Ascending aorta (tissue), 2 donors: ENCODE measurements around the gene TUT7. TPM values are rescaled to one million over a fixed set of nuclear protein-coding genes. Genes with fewer than 3 reads are reported as not detected.

Experiments
- DNase-seq, 2 donors: peaks; one replicate each; pipeline ENCODE4 v3.0.0-alpha.2; 2019; ENCODE audit warnings: low spot score in 2 of 2
- H3K27ac ChIP-seq, 2 donors: fragments of 200-600 bp; sonication (generic); one replicate each; pipeline ENCODE4 v1.5.1; 2016 to 2017; ENCODE audit warnings: mild to moderate bottlenecking in 1 of 2
- H3K27me3 ChIP-seq: fragments of 200-600 bp; sonication (generic); one replicate; pipeline ENCODE4 v1.5.1; 2017
- H3K36me3 ChIP-seq, 2 donors: fragments of 200-600 bp; sonication (generic); one replicate each; pipeline ENCODE4 v1.5.1; 2016
- H3K4me1 ChIP-seq, 2 donors: fragments of 200-600 bp; sonication (generic); one replicate each; pipeline ENCODE4 v1.5.1; 2016 to 2017; ENCODE audit warnings: mild to moderate bottlenecking in 1 of 2
- H3K4me3 ChIP-seq, 2 donors: fragments of 200-600 bp; sonication (generic); one replicate each; pipeline ENCODE4 v1.5.1; 2016 to 2017; ENCODE audit warnings: mild to moderate bottlenecking in 1 of 2
- H3K9me3 ChIP-seq, 2 donors: fragments of 200-600 bp; sonication (generic); one replicate each; pipeline ENCODE4 v1.5.1; 2016
- CTCF ChIP-seq, 3 experiments: fragments of 200-600 bp in 2 of 3; fragments of 450-650 bp in 1 of 3; sonication (generic) in 2 of 3; IDR thresholded peaks; one replicate each; pipeline ENCODE4 v1.5.1; 2016 to 2019; ENCODE audit warnings: antibody characterized with exemption in 3 of 3, mild to moderate bottlenecking in 1 of 3, moderate library complexity in 1 of 3
- intact Hi-C: fragments of 100-400 bp; cut with DNase I; formaldehyde crosslinking; loops from one replicate; pipeline ENCODE4 v1.15.1; 2023
- total RNA-seq: library from RNA; depleted of rRNA; stranded (reverse); fragments of >200 nt; gene quantifications from one replicate; pipeline ENCODE4 v1.1.0, GENCODE V29; 2016

The TUT7 gene
- total RNA-seq, 1 donor from 2014 or later = 12.9 TPM

GRCh38 chr9:86352440-86353077, 1.7 kb downstream of the TUT7 start:
- intact Hi-C loops = loop anchor here (5.0 to 10.0 kb wide), 4 partner anchors 410 to 1372 kb away; partner anchors contain the start of genes AGTPBP1, CTSL, GAS1 and NAA35
- no peaks in the 10 kb centered on the region for H3K9me3 ChIP-seq
- no peaks in the 10 kb centered on the region for H3K27me3 ChIP-seq
- peak overlapping the region in 1 of 2 donors; percentile 7 for H3K27ac ChIP-seq
- H3K4me3 ChIP-seq = peak overlapping the region; percentile 24 to 99
- peaks cover 3 to 16% of the 10 kb centered on the region in 2 donors for H3K4me1 ChIP-seq
- TF ChIP-seq CTCF (IDR thresholded peaks at IDR 0.05) = no peak
- DNase-seq = no peak
- H3K36me3 ChIP-seq = peaks cover 0 to 10% of the 10 kb centered on the region in 2 donors

DNA sequence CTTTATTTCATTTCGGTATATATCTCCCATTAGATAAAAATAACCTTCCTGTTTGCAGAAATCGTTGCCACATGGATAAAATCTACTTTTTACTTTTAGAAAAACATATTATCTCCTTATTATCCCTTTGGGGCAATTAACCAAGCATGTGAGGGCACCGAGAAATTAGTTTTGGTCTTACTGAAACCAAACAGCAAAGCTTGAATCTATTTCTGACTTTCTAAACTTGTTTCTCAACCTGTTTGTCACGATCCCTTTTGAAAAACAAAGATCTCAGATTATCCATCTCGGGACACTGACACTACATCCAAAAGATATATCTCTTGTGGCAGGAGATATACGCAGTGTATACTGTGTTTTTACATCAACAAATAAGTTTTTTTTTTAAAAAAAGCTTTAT, 2.3 kb downstream of the TUT7 start:
- Histone ChIP-seq H3K4me1 (peaks cover 3 to 16% of the 10 kb centered on the region in 2 donors), H3K9me3 (no peaks in the 10 kb centered on the region), H3K27ac (peak overlapping the region in 1 of 2 donors; percentile 7), H3K4me3 (peak overlapping the region; percentile 24 to 99), H3K36me3 (peaks cover 0 to 10% of the 10 kb centered on the region in 2 donors), H3K27me3 (no peaks in the 10 kb centered on the region)
- TF ChIP-seq CTCF (IDR thresholded peaks at IDR 0.05) = no peak
- DNase-seq = no peak
- intact Hi-C loops = loop anchor here (5.0 to 10.0 kb wide), 4 partner anchors 410 to 1373 kb away; partner anchors contain the start of genes AGTPBP1, CTSL, GAS1 and NAA35

DNA sequence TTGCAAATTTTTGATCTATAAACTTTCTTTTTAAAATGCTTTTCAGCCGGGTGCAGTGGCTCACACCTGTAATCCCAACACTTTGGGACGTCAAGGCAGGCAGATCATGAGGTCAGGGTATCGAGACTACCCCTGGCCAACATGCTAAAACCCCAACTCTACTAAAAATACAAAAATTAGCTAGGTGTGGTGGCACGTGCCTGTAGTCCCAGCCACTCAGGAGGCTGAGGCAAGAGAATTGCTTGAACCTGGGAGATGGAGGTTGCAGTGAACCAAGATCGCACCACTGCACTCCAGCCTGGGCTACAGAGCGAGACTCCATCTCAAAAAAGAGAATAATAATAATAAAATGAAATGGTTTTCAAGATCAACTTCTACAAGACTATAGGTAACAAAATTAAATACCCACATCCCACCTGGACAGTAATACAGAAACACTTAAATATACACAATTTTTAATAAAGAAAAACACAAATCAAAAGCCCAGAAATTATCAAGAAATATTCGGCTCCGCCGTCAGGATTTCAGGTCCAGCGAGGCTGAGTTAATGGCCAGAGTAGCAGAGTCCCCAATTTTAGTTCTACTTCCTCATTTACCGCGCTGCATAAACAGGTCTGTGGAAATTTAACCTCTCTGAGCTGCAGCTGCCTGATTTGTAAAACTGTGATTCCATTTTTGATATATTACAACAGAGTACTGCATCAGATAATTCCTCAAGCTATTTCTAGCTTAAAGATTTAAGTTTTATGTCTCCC, 4.0 kb downstream of the TUT7 start:
- intact Hi-C loops = loop anchor here (5.0 to 10.0 kb wide), 4 partner anchors 408 to 1375 kb away; partner anchors contain the start of genes AGTPBP1, CTSL, GAS1 and NAA35
- Histone ChIP-seq H3K27me3 (no peaks in the 10 kb centered on the region), H3K36me3 (peaks cover 7 to 21% of the 10 kb centered on the region in 2 donors), H3K9me3 (no peaks in the 10 kb centered on the region), H3K4me1 (peaks cover 3 to 16% of the 10 kb centered on the region in 2 donors), H3K4me3 (peak overlapping the region; percentile 31 to 99), H3K27ac (no peak overlapping the region)
- no peak for TF ChIP-seq CTCF (IDR thresholded peaks at IDR 0.05)
- DNase-seq = no peak

DNA sequence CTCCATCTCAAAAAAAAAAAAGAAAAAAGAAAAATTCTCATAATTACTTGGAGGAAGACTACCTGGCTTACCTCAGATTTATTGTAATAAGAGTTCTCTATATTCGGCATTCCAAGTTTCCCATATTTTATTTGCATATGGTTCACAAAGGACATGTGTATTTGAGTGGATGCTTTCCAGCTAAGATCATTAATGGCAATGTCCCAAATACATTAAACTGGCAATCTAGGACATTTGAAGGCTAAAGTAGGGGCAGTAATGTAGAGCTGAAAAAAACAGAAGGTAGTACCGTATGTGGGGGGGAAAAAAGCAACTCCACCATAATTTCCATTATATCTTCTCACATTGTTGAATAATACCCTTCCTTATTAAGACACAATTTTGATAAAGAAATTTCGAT, 4.9 kb downstream of the TUT7 start:
- peaks cover 3 to 16% of the 10 kb centered on the region in 2 donors for H3K4me1 ChIP-seq
- no peak overlapping the region for H3K4me3 ChIP-seq
- intact Hi-C loops = no loop called here
- TF ChIP-seq CTCF (IDR thresholded peaks at IDR 0.05) = no peak
- no peak overlapping the region for H3K27ac ChIP-seq
- peaks cover 14 to 28% of the 10 kb centered on the region in 2 donors for H3K36me3 ChIP-seq
- DNase-seq = no peak
- H3K27me3 ChIP-seq = no peaks in the 10 kb centered on the region
- H3K9me3 ChIP-seq = no peaks in the 10 kb centered on the region

GRCh38 chr9:86347991-86348390, 6.2 kb downstream of the TUT7 start:
- no peak for TF ChIP-seq CTCF (IDR thresholded peaks at IDR 0.05)
- intact Hi-C loops = no loop called here
- H3K27ac ChIP-seq = no peak overlapping the region
- H3K9me3 ChIP-seq = no peaks in the 10 kb centered on the region
- DNase-seq = no peak
- no peak overlapping the region for H3K4me3 ChIP-seq
- no peaks in the 10 kb centered on the region for H3K27me3 ChIP-seq
- peaks cover 3 to 13% of the 10 kb centered on the region in 2 donors for H3K4me1 ChIP-seq
- peaks cover 14 to 39% of the 10 kb centered on the region in 2 donors for H3K36me3 ChIP-seq
